Stimulated activated CD4-positive, alpha-beta T cell treated with anti-CD3 and anti-CD28 coated beads, Interleukin-15, amount 100 ng/mL, for 24 hours (primary cell): ENCODE data around the gene CHST12.
"Not testable (repeated sequence)": the region's sequence is repeated elsewhere in the genome, so short reads cannot be mapped to it uniquely, and the experiment has no call there.

Experiments
- DNase-seq: peaks from one replicate; pipeline ENCODE4 v3.0.0-alpha.2; 2020

Gene CHST12

GRCh38 chr7:2405201-2405600 is 1.8 kb downstream of the CHST12 start:
- DNase-seq: no peak

- DNase-seq: peak; percentile 80
Measured at GRCh38 chr7:2405601-2406345, 2.4 kb downstream of the CHST12 start.

GRCh38 chr7:2409745-2410414 is 6.5 kb downstream of the CHST12 start:
- DNase-seq: no peak

- no peak for DNase-seq
Measured at GRCh38 chr7:2411049-2411448, 7.6 kb downstream of the CHST12 start.

GRCh38 chr7:2411815-2412586 is 8.6 kb downstream of the CHST12 start:
- DNase-seq: no peak

- DNase-seq: no peak
Measured at GRCh38 chr7:2412587-2413201, 9.3 kb downstream of the CHST12 start.

GRCh38 chr7:2416063-2416462 is 12.7 kb downstream of the CHST12 start:
- no peak for DNase-seq

- DNase-seq: no peak
Measured at GRCh38 chr7:2416650-2417049, 13.2 kb downstream of the CHST12 start.

- not testable (repeated sequence) for DNase-seq
Measured at GRCh38 chr7:2417178-2417577, 13.8 kb downstream of the CHST12 start.

- peak; percentile 63 for DNase-seq
Measured at GRCh38 chr7:2417981-2418481, 14.6 kb downstream of the CHST12 start.

- no peak for DNase-seq
Measured at GRCh38 chr7:2420216-2420933, 17.0 kb downstream of the CHST12 start.

GRCh38 chr7:2421943-2422310 is 18.5 kb downstream of the CHST12 start:
- DNase-seq: no peak

GRCh38 chr7:2425749-2426148 is 22.3 kb downstream of the CHST12 start:
- no peak for DNase-seq

- DNase-seq: peak; percentile 62
Measured at GRCh38 chr7:2431260-2431867, 28.0 kb downstream of the CHST12 start.

- no peak for DNase-seq
Measured at GRCh38 chr7:2432910-2433712, 29.7 kb downstream of the CHST12 start.

- no peak for DNase-seq
Measured at GRCh38 chr7:2433713-2434550, 30.5 kb downstream of the CHST12 start.

GRCh38 chr7:2435146-2435545 is 31.7 kb downstream of the CHST12 start:
- no peak for DNase-seq

- DNase-seq: no peak
Measured at GRCh38 chr7:2436341-2437104, 33.1 kb downstream of the CHST12 start.

GRCh38 chr7:2437136-2437535 is 33.7 kb downstream of the CHST12 start:
- DNase-seq: no peak
